HG02759 (cell line): ENCODE results near the gene DENND1B.
"Not testable (repeated sequence)": the region's sequence is repeated elsewhere in the genome, so short reads cannot be mapped to it uniquely, and the experiment has no call there.

Source experiments
- ATAC-seq: cut with Tn5 transposase; IDR thresholded peaks from one replicate; pipeline ENCODE4 v1.9.1; 2021; ENCODE audit warnings: mild to moderate bottlenecking, moderate library complexity; ENCODE audit not compliant: unreplicated experiment

The DENND1B gene

GRCh38 chr1:197786280-197786679 is 11.0 kb upstream of the DENND1B start:
- ATAC-seq = no peak

- ATAC-seq = no peak
These were observed 8.2 kb upstream of the DENND1B start for GRCh38 chr1:197783510-197783948.

- ATAC-seq = no peak
These were observed 7.6 kb upstream of the DENND1B start for GRCh38 chr1:197782722-197783360.

GRCh38 chr1:197781968-197782721 is 6.9 kb upstream of the DENND1B start:
- ATAC-seq = no peak

- ATAC-seq = no peak
These were observed 4.6 kb upstream of the DENND1B start for GRCh38 chr1:197779921-197780320.

- ATAC-seq = no peak
These were observed 3.2 kb upstream of the DENND1B start for GRCh38 chr1:197778366-197778945.

GRCh38 chr1:197776351-197777105 is 1.2 kb upstream of the DENND1B start:
- ATAC-seq = peak; percentile 27

GRCh38 chr1:197774466-197775281 is 606 bp downstream of the DENND1B start:
- peak; percentile 38 for ATAC-seq

- no peak for ATAC-seq
These were observed 1.4 kb downstream of the DENND1B start for GRCh38 chr1:197773856-197774255.

- no peak for ATAC-seq
These were observed 3.2 kb downstream of the DENND1B start for GRCh38 chr1:197771904-197772556.

GRCh38 chr1:197771386-197771785 is 3.9 kb downstream of the DENND1B start:
- ATAC-seq = no peak

- no peak for ATAC-seq
These were observed 5.0 kb downstream of the DENND1B start for GRCh38 chr1:197770243-197770642.

- no peak for ATAC-seq
These were observed 6.0 kb downstream of the DENND1B start for GRCh38 chr1:197769287-197769686.

- no peak for ATAC-seq
These were observed 7.1 kb downstream of the DENND1B start for GRCh38 chr1:197768014-197768805.

- no peak for ATAC-seq
These were observed 11.5 kb downstream of the DENND1B start for GRCh38 chr1:197763769-197764168.

GRCh38 chr1:197763307-197763706 is 12.0 kb downstream of the DENND1B start:
- no peak for ATAC-seq

GRCh38 chr1:197761654-197762053 is 13.6 kb downstream of the DENND1B start:
- ATAC-seq = peak; percentile 55

GRCh38 chr1:197755553-197755952 is 19.7 kb downstream of the DENND1B start:
- ATAC-seq = not testable (repeated sequence)

- ATAC-seq = not testable (repeated sequence)
These were observed 22.6 kb downstream of the DENND1B start for GRCh38 chr1:197752652-197753164.
